Adrenal gland (tissue), 5 donors: Measurements from ENCODE around the gene LARGE1.

Experiments used
- POLR2A ChIP-seq, 2 donors: fragments of 450-650 bp; IDR thresholded peaks; one replicate each; pipeline ENCODE4 v1.6.1; 2017; ENCODE audit warnings: antibody characterized with exemption in 2 of 2, mild to moderate bottlenecking in 2 of 2, moderate library complexity in 1 of 2
- TF ChIP-seq, protein P1 (sequence below), 6 experiments: fragments of 450-650 bp in 4 of 6; fragments of 200-600 bp in 2 of 6; sonication (generic) in 1 of 6; IDR thresholded peaks; 1 replicate in 5 of 6; 2 replicates in 1 of 6; pipeline versions ENCODE4 v1.5.1 to v1.8.0; 2016 to 2021; ENCODE audit warnings: antibody characterized with exemption in 6 of 6, mild to moderate bottlenecking in 2 of 6, moderate library complexity in 1 of 6
- donor health status: DM: no; HTN: no; CAD: no.

GRCh38 chr22:33275073-33275443, 645.2 kb downstream of the LARGE1 start:
- TF ChIP-seq, protein P1, sequence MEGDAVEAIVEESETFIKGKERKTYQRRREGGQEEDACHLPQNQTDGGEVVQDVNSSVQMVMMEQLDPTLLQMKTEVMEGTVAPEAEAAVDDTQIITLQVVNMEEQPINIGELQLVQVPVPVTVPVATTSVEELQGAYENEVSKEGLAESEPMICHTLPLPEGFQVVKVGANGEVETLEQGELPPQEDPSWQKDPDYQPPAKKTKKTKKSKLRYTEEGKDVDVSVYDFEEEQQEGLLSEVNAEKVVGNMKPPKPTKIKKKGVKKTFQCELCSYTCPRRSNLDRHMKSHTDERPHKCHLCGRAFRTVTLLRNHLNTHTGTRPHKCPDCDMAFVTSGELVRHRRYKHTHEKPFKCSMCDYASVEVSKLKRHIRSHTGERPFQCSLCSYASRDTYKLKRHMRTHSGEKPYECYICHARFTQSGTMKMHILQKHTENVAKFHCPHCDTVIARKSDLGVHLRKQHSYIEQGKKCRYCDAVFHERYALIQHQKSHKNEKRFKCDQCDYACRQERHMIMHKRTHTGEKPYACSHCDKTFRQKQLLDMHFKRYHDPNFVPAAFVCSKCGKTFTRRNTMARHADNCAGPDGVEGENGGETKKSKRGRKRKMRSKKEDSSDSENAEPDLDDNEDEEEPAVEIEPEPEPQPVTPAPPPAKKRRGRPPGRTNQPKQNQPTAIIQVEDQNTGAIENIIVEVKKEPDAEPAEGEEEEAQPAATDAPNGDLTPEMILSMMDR (IDR thresholded peaks at IDR 0.05): no peak
- TF ChIP-seq POLR2A (IDR thresholded peaks at IDR 0.05): no peak
